ENCODE measurements around the gene LILRB3. TPM values are rescaled to one million over a fixed set of nuclear protein-coding genes. Genes with fewer than 3 reads are reported as not detected.
A peak's percentile ranks its signal among the peaks of the same experiment; 100 is the strongest.
"Not testable (repeated sequence)": the region's sequence is repeated elsewhere in the genome, so short reads cannot be mapped to it uniquely, and the experiment has no call there.

Gene LILRB3
- polyA plus RNA-seq, 4 donors: 0.47 to 2.2 (median 1.3) TPM

DNA sequence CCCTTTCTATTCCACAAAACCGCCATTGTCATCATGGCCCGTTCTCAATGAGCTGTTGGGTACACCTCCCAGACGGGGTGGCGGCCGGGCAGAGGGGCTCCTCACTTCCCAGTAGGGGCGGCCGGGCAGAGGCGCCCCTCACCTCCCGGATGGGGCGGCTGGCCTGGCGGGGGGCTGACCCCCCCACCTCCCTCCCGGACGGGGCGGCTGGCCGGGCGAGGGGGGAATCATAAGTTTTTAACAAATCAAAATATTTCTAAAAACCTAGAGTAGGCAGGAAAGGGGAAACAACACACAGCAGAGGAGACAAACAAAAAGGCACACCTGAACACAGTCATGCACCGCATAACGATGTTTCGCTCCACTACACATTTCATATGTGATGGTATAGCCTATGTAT lies 8.1 kb downstream of the LILRB3 start:
- DNase-seq (ENCODE audit: low read depth in 4 of 4, low spot score in 2 of 4): not testable (repeated sequence)

DNA sequence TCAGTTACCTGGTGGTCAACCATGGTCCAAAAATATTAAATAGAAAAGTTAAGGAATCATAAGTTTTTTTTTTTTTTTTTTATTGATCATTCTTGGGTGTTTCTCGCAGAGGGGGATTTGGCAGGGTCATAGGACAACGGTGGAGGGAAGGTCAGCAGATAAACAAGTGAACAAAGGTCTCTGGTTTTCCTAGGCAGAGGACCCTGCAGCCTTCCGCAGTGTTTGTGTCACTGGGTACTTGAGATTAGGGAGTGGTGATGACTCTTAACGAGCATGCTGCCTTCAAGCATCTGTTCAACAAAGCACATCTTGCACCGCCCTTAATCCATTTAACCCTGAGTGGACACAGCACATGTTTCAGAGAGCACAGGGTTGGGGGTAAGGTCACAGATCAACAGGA lies 8.6 kb downstream of the LILRB3 start:
- not testable (repeated sequence) for DNase-seq (ENCODE audit: low read depth in 4 of 4, low spot score in 2 of 4)

DNA sequence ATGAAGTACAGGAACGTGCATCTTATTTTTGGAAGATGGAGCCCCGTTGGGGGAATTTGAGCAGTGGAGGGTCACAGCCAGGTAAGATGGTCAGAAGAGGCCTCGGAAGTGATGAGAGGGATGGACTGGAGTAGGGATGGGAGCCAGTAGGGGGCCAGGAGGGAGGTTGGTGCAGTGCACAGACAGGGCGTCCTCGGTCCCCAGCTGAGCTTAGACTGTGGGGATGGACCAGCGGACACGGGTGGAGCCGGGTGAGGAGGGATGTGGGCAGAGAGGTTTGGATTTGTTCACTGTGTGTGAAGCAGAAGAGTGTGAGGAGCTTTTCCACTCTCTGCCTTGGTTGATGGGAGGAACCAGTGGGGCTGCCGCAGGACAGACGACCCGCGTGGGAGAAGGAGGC lies 11.6 kb downstream of the LILRB3 start:
- no peak for DNase-seq (ENCODE audit: low read depth in 4 of 4, low spot score in 2 of 4)

DNA sequence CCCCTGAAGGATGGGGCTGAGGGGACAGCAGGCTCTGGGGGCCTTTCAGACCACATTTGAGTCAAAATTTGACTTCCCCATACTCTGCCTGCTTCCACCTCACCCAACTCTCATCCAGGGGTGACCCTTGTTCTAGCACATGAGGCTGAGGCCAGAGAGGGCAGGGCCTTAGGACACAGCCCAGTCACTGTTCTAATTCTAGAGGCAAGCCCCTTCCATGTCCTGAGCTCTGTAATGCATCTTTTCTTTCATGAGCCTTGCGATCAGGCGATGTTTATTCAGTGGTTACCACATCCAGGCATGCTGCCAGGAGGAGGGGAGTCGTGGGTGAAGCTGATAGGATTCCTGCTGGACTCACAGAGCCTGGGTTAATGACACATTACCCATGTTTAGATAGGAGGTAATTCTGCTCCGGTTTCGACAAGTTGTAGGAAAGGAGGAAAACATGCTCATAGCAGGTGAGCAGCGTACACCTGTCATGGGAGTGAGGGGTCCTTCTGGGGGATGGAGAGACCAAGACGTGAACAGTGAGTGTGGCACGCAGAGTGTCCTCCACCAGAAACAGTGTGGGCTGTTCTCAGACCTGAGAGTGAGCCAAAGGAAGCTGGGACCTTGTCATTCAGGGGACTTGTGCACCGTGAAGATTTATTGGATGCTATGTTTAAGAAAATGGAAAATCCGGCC lies 12.9 kb downstream of the LILRB3 start:
- DNase-seq (ENCODE audit: low read depth in 4 of 4, low spot score in 2 of 4): peak in 2 of 4 donors; percentile 71 to 86

DNA sequence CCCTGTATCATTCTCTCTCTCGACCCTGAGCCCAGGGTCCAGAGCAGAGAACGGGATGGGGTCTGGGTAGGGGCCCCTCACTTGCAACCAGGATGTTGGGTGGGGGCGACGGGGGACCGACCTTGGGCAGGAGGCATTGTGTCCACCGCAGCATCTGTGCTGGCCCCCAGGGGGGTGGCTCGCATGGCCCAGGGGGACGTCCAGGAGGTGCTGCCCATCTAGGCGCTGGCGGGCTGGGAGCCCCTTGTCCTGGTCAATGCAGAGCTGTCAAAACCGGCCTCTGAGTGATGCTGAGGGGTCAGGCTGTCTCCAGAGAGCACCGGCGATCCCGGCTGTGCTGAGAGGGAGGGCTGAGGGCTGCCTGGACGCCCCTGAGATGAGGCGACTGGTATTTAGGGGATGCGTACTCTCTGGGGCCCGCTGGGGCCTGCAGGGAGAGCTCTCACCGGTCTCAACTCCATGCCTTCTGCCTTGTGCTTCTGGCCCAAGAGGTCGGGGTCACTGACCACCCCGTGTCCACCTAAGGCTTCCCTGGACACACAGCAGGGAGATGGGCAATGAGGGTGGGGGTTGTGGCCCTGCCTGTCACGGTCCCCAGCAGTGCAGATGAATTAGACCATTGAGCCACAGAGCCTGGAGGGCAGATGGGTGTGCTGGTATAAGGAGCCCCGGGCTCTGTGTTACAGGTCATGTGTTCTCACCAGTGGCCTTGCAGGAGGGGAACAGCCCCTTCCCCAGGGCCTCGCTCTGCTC lies 13.6 kb downstream of the LILRB3 start:
- no peak for DNase-seq (ENCODE audit: low read depth in 4 of 4, low spot score in 2 of 4)

DNA sequence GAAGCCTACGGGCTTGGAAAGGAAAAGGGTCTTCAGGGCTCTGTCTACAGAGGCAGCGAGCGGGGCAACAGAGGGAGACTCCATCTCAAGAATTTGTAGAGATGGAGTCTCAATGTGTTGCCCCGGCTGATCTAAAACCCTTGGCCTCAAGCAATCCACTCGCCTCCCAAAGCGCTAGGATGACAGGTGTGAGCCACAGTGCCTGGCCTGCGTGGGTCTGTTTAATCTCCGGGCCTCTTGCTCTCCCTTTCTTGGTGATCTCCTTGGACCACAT lies 14.1 kb downstream of the LILRB3 start:
- no peak for DNase-seq (ENCODE audit: low read depth in 4 of 4, low spot score in 2 of 4)

DNA sequence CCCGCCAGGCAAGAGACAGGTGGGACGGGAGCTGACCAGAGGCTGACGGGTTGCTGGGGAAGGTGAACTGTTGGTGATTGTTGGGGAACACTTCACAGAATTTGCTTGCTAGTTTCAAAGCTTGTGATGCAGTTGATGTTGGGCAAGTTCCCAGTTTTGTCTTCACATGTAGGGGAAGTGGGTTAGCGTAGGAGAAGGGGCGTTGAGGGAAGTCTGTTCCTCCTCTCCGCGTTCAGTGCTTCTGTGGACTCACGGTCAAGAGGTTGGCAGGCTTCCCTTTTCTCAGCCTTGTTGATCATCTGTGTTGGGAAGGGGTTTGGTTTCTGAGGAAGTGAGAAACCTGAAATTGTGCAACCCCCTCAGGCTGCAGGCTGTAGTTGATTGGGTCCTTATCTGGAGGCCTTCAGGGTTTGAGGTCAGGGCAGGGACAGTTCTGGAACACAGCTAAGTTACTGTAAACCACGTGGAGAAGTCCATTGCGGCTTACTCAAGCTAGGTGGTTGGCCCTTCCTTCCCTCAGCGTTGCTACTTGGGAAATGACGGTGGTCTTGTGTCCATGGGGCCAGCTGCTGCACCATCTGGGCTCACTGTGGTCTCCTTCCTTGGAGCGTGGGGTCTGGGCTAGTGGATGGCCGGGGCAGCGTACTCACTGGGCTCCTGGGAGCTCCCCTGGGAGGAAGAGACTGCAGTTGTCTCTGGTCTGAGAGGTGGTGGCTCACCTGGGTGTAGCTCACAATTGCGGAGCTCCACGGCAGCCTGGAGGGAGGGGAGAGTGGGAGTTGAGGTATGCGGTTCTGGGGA lies 14.6 kb downstream of the LILRB3 start:
- no peak for DNase-seq (ENCODE audit: low read depth in 4 of 4, low spot score in 2 of 4)

DNA sequence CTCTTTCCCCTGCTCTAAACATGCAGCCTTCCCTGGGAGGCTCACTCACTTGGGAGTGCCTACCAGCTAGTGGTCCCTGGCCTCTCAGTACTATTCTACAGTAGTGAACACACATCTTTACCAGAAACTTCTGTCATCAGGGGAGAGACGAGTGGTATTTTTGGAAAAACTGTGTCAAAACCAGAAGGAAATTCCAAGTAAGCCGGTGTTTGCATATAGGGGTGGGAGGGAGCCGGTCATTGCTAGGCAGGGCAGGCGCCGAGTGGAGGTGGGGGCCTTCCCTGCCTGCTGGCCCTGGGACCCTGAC lies 15.2 kb downstream of the LILRB3 start:
- DNase-seq (ENCODE audit: low read depth in 4 of 4, low spot score in 2 of 4): no peak

DNA sequence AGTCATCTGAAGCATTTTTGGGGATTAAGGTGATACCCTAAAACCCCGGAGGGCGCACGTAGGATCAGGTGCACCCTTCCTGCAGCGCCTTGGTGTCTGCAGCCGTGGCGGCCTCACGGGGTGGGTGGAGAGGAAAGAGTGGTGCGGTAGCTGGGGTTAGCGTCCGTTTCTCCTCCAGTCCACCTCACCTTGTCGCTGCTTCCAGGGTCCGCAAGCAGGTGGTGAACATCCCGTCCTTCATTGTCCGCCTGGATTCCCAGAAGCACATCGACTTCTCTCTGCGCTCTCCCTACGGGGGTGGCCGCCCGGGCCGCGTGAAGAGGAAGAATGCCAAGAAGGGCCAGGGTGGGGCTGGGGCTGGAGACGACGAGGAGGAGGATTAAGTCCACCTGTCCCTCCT lies 15.6 kb downstream of the LILRB3 start:
- DNase-seq (ENCODE audit: low read depth in 4 of 4, low spot score in 2 of 4): not testable (repeated sequence)

DNA sequence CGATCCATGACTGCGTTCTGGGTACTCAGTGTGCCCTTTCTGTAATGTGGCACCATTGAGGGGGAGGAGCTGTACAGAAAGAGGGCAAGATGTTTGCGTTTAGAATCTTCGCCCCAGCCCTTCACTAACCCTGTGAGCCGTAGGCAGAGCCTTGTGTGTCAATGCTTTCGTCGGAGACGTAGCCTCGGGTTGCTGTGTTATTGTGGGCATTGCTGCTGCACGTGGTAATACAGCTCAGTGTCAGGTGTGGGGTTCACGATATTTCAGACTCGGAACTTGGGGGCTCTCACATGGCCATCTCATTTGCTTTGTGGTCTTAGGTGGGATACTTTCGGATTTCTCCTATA lies 16.0 kb downstream of the LILRB3 start:
- no peak for DNase-seq (ENCODE audit: low read depth in 4 of 4, low spot score in 2 of 4)

DNA sequence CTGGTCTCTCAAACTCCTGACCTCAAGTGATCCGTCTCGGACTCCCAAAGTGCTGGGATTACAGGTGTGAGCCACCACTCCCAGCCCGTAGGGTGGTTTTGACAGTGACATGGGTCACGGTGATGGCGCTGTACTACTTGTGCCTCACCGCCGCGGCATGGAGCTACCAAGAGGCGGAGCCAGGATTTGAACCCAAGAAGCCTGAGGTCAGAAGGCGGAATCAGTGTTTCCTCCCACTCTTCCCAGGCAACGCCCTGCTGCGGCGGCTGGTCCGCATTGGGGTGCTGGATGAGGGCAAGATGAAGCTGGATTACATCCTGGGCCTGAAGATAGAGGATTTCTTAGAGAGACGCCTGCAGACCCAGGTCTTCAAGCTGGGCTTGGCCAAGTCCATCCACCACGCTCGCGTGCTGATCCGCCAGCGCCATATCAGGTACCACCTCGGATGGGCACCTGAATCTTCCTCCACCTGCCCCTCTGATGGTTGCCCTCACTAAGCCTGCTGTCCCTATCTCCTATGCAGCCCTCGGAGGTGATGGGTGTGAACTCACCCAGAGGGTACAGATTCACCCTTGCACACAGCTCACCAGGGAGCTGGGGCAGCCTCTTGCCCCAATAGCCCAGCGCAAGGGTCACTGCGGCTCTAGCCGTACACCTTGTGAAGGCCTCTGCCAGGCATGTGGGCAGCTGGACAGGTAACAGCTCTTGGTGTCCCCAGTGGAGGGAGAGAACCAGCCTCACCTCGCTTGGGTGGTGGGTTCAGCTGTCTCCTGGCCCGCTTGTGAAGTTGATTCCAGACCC lies 16.6 kb downstream of the LILRB3 start:
- no peak for DNase-seq (ENCODE audit: low read depth in 4 of 4, low spot score in 2 of 4)

DNA sequence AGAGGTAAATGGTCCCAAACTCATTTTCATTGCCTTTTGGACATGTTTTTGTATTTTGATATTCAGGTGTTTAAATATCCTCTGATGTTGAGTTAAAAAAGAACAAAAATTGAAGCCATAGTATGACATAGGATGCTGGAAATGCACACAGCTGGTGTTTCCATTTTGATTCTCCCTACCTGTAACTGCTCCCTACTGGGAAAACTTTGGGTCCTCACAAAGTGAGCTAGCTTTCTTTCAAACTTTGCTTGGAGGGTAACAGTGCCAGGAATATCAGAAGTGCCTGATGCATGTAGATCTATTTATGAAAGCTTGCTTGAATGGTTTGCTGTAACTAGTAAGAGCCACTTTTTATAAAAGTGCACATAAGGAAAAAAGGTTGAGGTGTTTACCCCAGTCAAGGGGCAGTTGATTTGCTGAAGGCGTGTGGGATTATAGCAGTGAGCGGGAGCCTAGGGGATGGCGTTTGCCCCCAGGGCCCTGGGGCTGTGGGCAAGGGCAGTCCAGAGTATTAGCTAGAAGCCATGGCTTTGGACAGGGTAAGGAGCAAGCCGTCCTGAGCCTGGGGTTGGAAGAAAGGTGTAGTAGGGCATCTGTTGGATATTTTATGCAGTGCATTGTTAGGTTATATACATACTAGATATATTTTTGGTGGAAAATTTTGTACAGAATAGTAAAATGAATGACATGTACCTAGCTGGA lies 17.9 kb downstream of the LILRB3 start:
- DNase-seq (ENCODE audit: low read depth in 4 of 4, low spot score in 2 of 4): no peak

DNA sequence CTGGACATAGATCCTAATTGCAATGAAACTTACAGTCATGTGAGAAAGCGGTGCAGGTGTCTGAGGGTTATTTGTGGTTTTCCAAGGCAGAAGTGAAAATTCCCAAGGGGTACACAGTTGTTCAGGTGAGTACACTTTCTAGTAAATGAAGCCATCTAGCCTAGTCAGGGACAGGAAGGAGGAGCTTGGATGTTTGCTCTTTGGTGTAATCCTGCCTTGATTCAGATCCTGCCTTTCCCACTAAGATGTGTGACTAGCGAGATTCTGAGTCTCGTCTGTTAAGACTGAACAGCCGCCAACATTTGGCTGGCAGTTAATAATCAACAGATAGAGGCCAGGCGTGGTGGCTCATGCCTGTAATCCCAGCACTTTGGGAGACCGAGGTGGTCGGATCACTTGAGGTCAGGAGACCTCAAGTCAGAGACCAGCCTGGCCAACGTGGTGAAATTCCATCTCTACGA lies 19.6 kb downstream of the LILRB3 start:
- no peak for DNase-seq (ENCODE audit: low read depth in 4 of 4, low spot score in 2 of 4)

DNA sequence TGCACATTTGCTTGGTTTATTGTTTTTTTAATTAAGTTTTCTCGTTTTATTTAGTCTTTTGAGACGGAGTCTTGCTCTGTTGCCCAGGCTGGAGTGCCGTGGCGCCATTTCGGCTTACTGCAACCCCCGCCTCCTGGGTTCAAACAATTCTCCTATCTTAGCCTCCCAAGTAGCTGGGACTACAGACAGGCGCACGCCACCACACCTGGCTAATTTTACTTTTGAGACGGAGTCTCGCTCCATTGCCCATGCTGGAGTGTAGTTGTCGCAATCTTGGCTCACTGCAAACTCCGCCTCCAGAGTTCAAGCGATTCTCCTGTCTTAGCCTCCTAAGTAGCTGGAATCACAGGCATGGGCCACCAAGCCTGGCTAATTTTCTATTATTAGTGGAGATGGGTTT lies 20.8 kb downstream of the LILRB3 start:
- DNase-seq (ENCODE audit: low read depth in 4 of 4, low spot score in 2 of 4): no peak

DNA sequence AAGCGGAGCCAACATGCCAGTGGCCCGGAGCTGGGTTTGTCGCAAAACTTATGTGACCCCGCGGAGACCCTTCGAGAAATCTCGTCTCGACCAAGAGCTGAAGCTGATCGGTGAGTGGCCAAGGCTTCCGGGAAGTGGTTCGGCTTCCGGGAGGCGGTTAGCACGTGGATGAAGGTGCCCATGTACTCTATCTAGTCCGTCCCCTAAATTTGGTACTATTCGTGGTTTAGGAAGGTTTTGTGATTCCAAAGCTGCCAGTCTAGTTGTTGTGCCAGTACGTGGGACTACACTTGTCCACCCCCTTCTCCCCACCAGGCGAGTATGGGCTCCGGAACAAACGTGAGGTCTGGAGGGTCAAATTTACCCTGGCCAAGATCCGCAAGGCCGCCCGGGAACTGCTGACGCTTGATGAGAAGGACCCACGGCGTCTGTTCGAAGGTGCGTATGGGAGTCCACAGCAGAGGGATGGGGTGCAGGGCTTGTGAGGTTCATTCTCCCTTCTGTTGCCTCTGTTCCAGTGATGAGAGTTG lies 21.6 kb downstream of the LILRB3 start:
- no peak for DNase-seq (ENCODE audit: low read depth in 4 of 4, low spot score in 2 of 4)

DNA sequence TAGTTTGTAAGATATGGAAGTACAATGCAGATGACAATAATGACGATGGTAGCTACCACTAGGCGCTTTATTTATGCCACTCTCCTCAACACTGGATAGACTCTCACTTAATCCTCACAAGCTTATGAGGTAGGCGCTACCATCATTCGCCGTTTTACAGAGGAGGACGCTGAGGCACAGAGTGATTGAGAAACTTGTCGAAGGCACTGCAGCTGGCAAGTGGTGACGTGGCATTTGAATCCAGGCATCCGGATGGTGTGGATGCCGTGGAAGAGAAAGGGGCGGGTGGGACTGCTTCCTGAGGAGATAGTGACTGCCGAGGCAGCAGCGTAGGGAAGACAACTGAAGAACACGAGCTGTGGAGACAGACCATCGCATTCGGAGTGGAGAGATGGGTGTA lies 23.4 kb downstream of the LILRB3 start:
- DNase-seq (ENCODE audit: low read depth in 4 of 4, low spot score in 2 of 4): no peak

DNA sequence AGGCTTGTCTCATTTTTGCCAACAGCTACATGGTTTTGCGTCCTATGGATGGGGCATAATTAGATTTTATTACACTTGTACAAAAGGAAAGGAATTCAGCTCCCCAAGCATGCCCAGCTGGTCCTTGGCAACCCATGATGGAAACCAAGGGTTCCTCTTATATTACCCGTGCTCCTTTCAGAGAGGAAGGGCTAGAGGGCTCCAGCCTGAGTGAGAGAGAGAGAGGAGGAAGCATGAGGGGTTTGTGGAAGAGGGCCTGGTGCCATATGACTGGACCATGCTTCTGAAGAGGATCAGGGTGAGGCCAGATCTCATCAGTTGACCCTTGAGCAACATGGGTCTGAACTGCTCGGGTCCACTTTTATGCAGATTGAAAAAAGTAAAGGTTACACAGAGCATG lies 25.7 kb downstream of the LILRB3 start:
- no peak for DNase-seq (ENCODE audit: low read depth in 4 of 4, low spot score in 2 of 4)

DNA sequence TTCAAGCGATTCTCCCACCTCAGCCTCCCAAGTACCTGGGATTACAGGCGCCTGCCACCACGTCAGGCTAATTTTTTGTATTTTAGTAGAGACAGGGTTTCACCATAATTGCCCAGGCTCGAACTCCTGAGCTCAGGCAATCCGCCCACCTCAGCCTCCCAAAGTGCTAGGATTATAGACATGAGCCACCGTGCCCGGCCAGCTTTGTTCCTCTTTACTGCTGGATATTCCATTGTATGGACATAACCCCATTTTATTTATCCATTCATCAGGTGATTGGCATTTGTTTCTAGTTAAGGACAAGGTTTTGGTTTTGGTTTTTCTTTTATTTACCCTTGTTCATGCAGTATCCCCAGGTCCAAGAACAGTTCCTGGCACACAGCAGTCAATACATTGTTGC lies 26.3 kb downstream of the LILRB3 start:
- DNase-seq (ENCODE audit: low read depth in 4 of 4, low spot score in 2 of 4): no peak

DNA sequence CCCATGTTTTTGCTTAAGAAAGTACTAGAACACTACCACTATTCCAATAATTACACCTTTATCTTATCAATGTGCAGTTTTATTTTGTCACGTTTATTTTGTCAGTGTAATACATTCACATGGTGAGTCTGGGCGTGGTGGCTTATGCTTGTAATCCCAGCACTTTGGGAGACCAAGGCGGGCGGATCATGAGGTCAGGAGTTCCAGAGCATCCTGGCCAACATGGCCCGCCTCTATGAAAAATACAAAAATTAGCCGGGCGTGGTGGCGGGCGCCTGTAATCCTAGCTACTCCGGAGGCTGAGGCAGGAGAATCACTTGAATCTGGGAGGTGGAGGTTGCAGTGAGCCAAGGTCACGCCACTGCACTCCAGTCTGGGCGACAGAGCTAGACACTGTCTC lies 28.3 kb downstream of the LILRB3 start:
- not testable (repeated sequence) for DNase-seq (ENCODE audit: low read depth in 4 of 4, low spot score in 2 of 4)

DNA sequence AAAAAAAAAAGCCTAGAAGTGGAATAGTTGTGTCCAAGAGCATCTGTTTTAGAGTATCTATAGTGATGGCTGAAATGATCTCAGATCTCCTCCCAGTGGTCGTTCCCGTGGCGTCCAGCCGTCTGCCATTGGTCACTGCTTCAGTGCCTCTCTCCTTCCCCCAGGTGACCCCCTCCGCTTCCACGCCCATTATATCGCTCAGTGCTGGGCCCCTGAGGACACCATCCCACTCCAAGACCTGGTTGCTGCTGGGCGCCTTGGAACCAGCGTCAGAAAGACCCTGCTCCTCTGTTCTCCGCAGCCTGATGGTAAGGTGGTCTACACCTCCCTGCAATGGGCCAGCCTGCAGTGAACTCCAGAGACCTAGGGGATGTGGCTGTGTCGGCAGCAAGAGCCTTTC lies 29.8 kb downstream of the LILRB3 start:
- no peak for DNase-seq (ENCODE audit: low read depth in 4 of 4, low spot score in 2 of 4)

Measured in left renal cortex interstitium (tissue), 4 donors.